HTR-8/SVneo (cell line): ENCODE measurements around the gene ITPR1.

Source experiments
- DNase-seq: peaks from one replicate; pipeline ENCODE4 v3.0.0; 2011; ENCODE audit warnings: low spot score, mixed read lengths; ENCODE audit not compliant: insufficient read length
- FAIRE-seq: peaks from 2 replicates; lab custom pipeline; 2011; peaks lifted over from hg19 to GRCh38; lab: Jason Lieb, UNC

Gene ITPR1

DNA sequence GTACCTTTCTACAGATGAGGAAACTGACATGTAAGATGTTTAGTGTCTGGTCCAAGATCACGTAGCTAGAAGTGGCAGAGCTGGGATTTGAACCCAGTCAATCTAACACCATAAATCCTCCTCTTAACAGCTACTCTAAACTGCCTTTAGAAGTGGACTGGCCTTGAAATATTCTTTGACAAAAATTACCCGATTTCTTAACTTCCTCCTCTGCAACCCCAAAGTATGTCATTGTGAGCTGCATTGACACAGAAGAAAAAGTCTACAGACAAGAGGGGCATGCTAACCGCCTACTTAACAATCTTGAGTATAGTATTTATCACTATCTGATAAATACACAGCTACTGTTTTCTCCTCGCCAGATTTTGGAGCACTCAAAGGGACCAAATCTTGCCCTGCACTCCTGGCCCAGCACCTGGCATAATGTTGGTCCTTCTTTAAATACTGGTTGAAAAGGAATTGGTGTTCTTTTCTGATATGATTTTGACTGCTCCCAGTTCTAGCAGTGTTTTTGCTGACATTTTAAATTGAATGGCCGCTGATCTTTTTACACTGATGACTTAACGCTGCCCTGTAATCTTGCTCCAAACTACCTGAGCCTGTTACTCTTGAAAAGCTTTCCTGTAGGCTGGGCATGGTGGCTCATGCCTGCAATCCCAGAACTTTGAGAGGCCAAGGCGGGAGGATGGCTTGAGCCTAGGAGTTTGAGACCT is 36.9 kb downstream of the ITPR1 start:
- DNase-seq (no peak), FAIRE-seq (no peak)

DNA sequence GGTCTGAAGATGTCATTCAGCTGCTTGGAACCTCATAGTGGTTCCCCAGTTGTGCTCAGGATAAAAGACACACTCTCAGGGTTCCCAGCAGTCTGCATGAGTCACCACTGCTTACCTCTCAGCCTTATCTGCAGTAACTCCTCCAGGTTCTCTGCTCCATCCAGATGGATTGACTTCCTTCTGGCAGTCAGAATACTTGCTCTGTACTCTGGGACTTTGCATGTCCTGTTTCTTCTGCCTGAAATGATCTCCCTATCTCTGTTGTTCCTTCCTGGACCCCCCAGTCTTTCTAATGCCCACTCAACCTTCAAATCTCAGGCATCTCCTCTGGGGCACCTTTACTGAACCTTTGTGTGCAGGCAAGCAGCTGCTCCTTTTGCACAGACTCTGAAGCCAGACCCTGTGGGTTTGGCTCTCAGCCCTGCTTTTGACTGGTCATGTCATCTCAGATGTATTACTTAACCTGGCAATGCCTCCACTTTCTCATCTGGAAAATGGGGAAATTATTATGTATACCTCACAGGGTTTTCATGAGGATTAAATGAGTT is 38.4 kb downstream of the ITPR1 start:
- no peak for DNase-seq

DNA sequence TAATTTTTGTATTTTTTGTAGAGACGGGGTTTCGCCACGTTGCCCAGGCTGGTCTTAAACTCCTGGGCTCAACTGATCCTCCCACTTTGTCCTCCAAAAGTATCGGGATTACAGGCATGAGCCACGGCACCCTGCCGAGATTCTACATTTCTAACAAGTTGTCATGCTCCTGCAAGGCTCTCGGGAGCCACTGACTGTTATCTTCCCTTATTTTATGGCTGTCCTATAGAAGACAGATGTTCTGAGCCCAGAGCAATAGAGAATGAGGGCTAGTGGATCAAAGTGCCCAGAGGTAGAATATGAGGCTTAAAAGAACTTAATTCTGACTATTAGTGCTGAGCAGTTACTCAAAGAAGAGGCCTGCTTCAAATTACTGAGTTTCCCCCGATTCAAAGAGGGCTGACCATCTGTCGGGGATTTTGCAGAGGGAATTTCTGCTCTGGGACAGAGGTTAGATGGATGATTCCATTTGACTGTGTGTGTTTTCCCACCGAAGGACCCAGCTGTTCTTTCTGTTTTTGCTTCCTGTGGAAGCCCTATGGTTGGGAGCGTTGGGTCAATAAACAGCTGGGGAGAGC is 39.5 kb downstream of the ITPR1 start:
- DNase-seq, result no peak
- FAIRE-seq, result no peak

More for the DNA sequence above, 38.4 kb downstream of the ITPR1 start:
- FAIRE-seq, result no peak

DNA sequence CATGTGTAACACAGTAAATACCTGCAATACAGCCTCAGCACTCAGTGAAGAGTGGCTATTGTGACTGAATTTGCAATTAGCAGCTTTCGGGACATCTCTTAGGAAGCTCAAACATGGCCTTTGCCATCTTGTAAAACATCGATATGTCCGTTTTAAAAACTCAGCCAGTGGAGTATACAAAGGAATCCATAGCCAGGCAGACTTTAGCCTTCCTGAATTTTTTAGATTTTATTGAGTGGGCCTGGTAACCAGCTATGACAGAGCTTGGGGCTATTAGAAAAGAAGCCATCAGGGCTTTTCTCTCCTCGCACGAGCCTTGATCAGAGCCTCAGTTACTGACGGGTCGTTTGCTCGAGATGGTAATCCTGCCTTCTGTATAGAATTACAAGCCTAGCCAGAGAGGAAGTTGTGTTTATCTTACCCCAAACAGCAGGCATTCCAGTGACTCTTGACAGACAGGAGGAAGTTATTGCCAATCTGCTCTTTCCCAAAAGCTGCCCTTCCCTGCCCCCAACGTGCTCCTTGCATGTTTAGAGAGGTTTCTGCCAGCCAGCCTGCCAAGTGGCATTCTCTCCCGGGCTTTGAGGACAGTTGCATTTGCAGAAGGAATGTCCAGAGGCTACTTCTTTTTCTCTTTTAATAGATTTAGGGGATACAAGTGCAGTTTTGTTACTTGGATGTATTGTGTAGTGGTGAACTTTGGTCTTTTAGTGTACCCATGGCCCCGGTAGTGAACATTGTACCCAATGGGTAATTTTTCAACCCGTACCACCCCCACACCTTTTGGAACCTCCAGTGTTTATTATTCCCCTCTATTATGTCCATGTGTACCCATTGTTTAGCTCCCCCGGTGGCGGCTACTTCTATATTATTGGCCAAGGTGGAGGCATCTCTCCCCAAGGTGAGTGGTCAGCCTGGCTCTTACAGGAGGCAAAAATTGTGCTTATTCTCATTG is 40.6 kb downstream of the ITPR1 start:
- no peak for DNase-seq
- FAIRE-seq, result no peak

DNA sequence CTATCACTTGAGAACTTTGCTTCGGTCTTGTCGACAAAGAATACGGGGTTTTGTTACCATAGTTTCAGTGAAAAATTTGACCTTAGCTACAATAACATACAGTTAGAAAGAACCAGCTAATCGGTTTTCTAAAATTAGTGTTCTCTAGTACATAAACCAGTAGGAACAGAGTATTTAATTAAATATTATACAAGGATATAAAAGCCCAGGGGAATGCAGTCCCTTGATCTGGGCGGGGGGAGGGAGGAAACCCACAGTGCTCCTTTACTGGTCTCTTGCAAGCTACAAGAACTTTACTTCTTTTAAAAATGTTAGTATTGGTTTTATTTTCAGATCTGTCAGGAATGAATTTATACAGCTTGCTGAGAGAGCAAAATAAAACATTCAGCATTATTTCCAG is 41.8 kb downstream of the ITPR1 start:
- FAIRE-seq, result no peak

DNA sequence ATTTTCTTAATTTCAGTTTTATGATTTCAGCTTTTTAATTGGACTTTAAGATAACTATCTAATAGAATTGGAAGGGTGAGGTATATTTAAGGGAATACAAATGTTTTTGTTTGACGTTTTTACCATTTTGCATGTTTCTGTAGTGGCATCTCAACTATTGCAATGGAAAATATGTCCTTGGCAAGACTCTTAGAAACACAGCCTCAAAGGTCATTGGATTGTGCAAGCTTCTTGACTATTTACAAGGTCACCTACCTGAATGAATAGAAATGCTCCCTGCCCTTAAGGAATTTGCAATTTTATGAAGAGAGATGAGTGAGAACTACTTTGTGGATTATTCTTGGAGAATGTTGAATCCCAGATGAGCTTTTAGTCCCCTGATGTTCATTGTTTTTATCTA is 43.1 kb downstream of the ITPR1 start:
- no peak for FAIRE-seq

More for the DNA sequence above, 41.8 kb downstream of the ITPR1 start:
- no peak for DNase-seq

DNA sequence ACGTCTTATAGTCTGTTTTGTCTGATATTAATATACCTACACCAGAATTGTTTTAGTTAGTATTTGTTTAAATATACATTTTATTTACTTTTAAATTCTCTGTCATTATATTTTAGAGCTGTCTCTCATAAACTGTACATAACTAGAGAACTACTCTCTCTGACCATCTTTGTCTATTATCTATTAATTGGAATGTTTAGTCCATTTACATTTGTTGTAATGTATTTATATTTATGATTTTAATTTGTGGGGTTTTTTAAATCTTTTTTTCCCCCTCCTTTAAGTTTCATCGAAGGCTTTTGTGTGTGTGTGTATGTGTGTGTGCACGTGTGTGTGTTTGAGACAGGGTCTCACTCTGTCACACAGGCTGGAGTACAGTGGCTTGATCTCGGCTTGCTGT is 47.1 kb downstream of the ITPR1 start:
- DNase-seq (no peak), FAIRE-seq (no peak)

More for the DNA sequence above, 43.1 kb downstream of the ITPR1 start:
- DNase-seq, result no peak

DNA sequence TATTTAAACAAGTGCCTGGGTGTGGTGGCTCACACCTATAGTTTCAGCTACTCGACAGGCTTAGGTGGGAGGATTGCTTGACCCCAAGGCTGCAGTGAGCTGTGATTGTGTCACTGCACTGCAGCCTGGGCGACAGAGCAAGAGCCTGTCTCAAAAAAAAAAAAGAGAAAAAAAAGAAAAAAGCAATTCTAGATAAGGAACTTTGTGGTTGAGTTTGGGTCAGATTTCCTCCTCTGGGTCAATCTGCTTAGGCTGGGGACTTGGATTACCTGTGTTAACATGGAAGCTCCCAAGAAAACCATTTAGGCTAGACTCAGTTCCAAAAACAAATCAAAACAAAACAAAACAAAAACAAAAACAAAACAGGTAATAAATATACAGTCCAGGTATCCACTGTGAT is 50.0 kb downstream of the ITPR1 start:
- FAIRE-seq (no peak), DNase-seq (no peak)

DNA sequence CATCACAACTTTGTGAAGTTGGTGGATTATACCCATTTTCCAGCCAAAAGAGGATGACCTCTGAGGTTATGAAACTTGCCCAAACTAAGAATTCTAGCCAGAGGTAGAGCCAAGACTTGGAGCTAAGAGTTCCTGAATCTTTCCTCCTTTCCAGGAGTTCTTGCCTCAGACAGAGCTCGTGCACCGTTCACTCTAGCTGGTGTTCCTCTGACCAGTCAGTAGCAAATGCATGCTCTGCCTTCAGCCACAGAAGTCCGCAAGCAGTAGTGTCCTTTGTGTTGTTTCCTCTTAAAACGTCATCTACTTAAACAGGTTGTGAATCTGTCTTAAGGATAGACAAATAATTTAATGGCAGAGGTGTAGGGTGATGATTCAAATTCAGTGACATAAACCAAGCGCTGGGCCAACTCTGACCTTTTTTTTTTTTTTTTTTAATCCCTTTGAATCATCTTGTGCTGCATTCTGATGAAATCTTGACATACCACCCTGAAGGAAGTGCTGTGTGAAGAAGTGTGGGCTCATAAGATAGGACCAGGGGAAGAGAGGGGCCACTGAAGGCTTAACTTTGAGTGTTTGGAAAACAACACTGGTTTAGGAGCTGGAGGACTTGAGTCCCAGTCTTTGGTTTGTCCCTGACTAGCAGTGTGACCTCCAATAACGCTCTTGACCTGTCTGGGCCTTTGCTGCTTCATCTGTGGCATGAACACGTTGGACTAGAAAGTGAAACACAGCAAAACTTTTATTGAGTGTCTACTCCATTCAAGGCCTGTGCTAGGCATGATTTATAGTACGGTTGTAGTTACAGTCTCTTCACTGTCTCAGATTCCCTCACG is 53.4 kb downstream of the ITPR1 start:
- DNase-seq (no peak), FAIRE-seq (no peak)

DNA sequence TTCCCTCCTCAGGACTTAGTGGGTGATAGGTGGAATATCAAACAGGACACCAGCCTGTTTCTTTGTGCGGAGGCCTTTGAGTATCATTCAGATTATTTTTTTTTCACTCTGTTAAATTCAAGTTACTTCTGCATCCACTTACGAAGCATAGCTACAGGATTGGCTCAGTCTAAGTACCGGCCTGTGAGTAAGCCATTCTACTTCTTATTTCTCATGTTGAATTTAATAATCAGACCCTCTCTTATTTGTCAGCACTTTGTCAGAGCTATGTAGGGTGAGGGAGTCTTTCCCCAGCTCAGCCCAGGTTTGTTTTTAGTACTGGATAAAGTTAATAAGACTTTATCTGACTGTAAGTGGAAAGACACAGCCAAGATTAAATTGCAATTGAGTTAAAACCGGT is 54.7 kb downstream of the ITPR1 start:
- no peak for DNase-seq

DNA sequence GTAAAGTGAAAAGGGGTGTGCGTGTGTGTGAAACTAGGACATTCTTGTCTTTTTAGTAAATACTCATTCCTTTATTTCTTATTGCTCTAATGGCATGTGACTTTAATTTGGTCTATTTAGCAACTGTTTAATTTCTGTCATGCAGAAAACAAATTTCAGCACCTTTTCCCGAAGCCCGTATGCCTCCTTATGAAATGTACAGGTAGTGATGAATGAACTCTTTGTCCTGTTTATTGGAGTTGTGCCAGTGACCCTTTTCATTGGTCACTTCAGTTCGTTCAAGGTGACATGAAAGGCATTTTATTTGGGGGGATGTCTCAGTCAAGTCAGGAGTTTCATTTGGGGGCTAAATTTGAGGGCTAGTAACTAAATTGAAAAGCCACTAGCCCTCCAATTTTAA is 55.2 kb downstream of the ITPR1 start:
- FAIRE-seq (no peak), DNase-seq (no peak)

More for the DNA sequence above, 54.7 kb downstream of the ITPR1 start:
- no peak for FAIRE-seq

DNA sequence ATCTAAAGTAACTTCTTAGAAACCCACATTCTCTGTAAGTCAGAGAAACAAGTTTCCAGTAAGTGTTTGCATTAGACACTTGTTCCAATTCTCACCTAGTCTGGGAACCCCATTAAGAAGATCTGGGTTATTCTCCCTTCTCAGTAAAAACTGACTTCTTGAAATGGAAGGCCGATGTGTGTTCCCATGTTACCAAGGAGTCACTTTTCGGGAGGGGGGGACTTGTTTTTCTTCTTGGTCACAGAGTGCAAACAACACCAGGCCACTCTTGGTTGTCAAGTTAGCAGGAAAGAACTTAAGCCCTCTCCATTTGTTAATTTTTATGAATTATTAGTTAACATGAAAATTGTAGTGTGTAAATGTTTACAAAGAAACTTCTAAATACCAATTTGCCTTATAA is 55.6 kb downstream of the ITPR1 start:
- FAIRE-seq (no peak), DNase-seq (no peak)

DNA sequence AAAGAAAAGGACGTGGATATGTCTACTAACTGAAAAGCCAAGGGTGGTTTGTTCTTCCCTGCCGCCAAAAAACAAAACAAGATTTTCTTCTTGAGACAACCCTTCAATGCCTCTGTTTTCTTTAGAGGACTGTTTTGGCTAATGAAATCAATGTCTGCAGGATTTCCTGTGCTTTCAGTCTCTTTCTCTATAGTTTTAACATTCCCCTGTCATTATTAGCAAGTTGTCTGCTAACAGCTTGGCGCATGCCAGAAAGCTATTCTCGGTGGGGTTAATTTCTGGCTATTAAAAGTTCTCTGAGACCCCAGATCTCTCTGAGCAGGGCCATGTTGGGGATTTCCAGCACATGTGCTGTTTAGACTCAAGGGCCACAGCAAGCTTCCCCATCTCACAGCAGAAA is 56.7 kb downstream of the ITPR1 start:
- no peak for DNase-seq

DNA sequence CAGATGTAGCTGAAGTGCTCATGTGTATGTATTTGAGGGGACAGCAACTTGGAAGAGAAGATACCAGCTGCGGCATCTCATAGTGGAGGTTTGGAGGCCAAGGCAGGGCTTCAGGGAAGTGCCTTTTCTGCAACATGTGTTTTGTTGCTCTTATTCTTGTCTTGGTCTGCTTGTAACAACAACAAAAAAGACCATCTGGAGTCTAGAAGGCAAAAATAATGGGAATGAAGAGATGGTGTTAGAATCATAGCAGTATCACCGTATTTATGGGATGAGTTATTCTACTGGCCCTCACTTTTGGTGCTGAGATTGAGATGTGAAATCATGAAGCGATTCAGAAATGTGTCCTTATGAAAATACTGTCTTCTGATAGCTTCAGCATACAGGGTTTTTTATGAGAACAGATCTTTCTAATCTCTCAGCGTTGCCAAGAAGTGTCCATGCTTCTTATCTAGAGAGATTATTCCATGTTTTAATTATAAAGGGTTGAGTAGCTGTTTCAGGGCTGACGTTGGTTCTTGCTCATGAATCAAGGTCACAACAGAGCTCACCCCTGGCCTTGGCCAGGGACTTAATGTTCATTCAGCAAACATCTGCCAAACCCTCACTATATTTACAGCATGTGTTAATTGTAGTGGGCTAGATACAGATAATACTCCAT is 58.0 kb downstream of the ITPR1 start:
- DNase-seq (no peak), FAIRE-seq (no peak)

More for the DNA sequence above, 56.7 kb downstream of the ITPR1 start:
- FAIRE-seq, result no peak

DNA sequence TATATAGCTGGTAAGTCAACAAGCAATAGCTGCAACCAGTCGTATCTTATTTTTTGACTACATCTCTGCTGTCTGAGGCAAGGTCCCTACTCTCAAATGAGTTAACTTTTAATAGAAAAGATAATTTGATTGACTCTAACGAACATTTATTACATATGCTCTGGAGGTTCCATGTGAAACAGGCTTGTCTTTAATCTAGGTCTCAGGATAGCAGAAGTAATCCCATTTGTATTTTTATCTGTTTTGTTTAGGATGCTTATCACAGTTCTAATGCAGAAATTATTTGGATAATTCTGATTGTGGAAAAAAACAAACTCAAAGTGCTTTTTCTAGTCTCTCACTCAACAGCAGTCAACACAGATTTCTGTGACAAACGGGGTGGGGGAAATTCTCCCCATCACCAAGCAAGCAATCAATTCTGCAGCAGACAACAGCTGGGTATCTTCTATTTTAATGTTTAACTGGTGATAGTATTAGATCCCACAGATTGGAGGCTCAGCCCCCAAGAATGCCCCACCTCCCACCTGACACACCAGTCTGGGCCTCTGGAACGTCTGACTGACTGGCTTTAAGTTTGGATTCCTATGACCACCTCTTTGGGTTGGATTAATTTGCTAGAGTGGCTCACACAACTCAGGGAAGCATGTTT is 58.8 kb downstream of the ITPR1 start:
- no peak for FAIRE-seq
- no peak for DNase-seq

DNA sequence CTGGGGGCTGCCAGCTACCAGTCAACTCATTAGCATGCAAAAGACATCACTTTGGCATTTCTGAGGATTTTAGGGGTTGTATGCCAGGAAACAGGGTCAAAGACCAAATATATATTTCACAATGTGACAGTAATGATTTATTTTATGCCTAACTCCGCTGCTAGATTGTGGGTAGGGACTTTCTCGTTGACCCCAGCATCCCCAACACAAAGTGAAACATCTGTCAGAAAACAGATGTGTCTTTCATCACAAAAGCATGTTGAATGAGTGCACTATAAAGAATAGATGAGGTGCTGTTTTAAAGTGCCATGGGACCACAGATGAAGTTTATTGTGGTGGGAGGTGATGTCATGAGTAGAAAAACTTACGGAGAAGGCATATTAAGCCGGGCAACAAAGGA is 59.7 kb downstream of the ITPR1 start:
- no peak for DNase-seq
- FAIRE-seq, result no peak

DNA sequence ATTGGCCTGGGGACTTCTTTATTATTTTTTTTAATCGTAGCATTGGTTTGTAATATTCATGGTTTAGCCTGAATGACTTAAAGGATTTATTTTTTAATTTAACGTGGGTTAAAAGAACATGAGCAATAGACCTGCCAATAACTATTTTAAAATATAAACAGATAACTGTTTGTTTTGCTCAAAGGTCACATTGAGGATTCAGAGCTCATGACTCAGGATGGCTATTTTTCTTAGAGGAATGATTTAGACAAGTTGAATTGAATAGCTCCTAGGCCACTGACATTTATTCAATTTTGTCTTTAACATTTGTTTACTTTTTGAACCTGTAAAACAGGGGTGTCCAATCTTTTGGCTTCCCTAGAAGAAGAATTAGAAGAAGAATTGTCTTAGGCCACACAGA is 68.5 kb downstream of the ITPR1 start:
- no peak for FAIRE-seq
- DNase-seq, result no peak

DNA sequence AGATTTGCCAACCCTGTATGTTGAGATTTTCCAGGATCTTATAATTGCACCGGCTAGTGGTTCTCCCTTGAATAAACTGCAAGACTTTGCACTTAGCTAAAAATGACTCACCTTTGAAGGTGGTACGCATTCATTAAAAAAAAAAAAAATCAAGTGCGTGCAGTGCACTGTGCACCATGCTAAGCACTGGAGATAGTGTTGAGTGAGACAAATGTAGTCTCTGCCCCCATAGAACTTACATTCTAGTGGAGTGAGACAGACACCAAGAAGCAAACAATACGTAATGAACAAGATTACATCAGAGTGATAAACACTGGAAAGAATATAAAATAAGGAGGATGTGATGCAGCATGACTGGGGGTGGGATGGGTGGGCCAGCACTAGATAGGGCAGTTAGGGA is 69.4 kb downstream of the ITPR1 start:
- FAIRE-seq (no peak), DNase-seq (no peak)

DNA sequence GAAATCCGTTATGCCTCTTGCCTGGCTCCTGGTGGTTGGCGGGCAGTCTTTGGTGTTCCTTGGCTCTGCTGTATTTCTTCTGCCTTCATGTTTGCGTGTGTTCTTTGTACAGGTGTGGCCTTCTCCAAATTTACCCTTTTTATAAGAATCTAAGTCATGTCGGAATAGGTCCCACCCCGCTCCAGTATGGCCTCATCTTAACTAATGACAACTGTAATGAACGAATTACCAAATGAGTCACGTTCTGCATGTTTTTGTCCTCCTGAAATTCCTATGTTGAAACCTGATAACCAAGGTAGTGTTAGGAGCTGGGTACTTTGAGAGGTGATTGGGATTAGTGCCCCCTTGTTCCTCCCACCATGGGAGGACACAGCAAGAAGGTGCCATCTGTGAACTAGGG is 71.1 kb downstream of the ITPR1 start:
- no peak for DNase-seq
- FAIRE-seq, result no peak
